Esophagus muscularis mucosa (tissue), 4 donors: ENCODE data around the gene GNL1.

Experiments
- CTCF ChIP-seq, 3 experiments: fragments of 200-600 bp in 2 of 3; fragments of 450-650 bp in 1 of 3; sonication (generic) in 2 of 3; IDR thresholded peaks; one replicate each; pipeline ENCODE4 v1.5.1; 2017 to 2019; ENCODE audit warnings: antibody characterized with exemption in 3 of 3, mild to moderate bottlenecking in 2 of 3, moderate library complexity in 1 of 3
- EP300 ChIP-seq: sonication (generic); formaldehyde crosslinking; IDR thresholded peaks from one replicate; pipeline ENCODE4 v1.6.1; 2017; ENCODE audit warnings: antibody characterized with exemption
- POLR2A ChIP-seq: fragments of 450-650 bp; IDR thresholded peaks from one replicate; pipeline ENCODE4 v1.6.1; 2017; ENCODE audit warnings: antibody characterized with exemption, moderate library complexity, mild to moderate bottlenecking, low read depth

- TF ChIP-seq CTCF (IDR thresholded peaks at IDR 0.05) (no peak), EP300 (no peak), POLR2A (no peak)
Observed at GRCh38 chr6:30562470-30563425, 6.5 kb upstream of the GNL1 start.
